Naive thymus-derived CD4-positive, alpha-beta T cell (primary cell): ENCODE results near the gene NR2C1. TPM values are rescaled to one million over a fixed set of nuclear protein-coding genes. Genes with fewer than 3 reads are reported as not detected.
"Not testable (repeated sequence)": the region's sequence is repeated elsewhere in the genome, so short reads cannot be mapped to it uniquely, and the experiment has no call there.

Source experiments
- ATAC-seq: fragments of 150-1000 bp; cut with Tn5 transposase; 2 replicates; pipeline ENCODE4 v1.10.0; 2021; ENCODE audit warnings: mild to moderate bottlenecking, moderate library complexity
- CTCF ChIA-PET: fragments of 350-600 bp; sonication (Branson Sonifier 250); formaldehyde crosslinking; loops from one replicate; lab custom pipeline; 2021; ENCODE audit warnings: antibody characterized with exemption; lab: Charles Lee
- POLR2A ChIA-PET: fragments of 350-600 bp; sonication (Branson Sonifier 250); formaldehyde crosslinking; loops from one replicate; lab custom pipeline; 2021; ENCODE audit warnings: antibody characterized with exemption, inconsistent platforms; lab: Charles Lee
- DNase-seq, 9 donors: peaks; one replicate each; pipeline versions ENCODE4 v3.0.0 to v3.0.0-alpha.2; 2020 to 2022; ENCODE audit warnings: mixed read lengths in 1 of 9
- H3K27ac ChIP-seq: one replicate; pipeline ENCODE4 v1.7.0; 2013; ENCODE audit warnings: mild to moderate bottlenecking, low read depth, low read length, moderate library complexity
- H3K27me3 ChIP-seq, 2 donors: one replicate each; pipeline ENCODE4 v1.7.0; 2013; ENCODE audit warnings: low read length in 2 of 2, mild to moderate bottlenecking in 2 of 2, moderate library complexity in 2 of 2; ENCODE audit not compliant: control insufficient read depth in 2 of 2, insufficient read depth in 2 of 2
- H3K36me3 ChIP-seq, 3 experiments: 1 replicate in 2 of 3; 2 replicates in 1 of 3; pipeline ENCODE4 v1.7.0; 2013; ENCODE audit warnings: low read length in 3 of 3, mild to moderate bottlenecking in 3 of 3, moderate library complexity in 1 of 3; ENCODE audit not compliant: insufficient read depth in 3 of 3, control insufficient read depth in 2 of 3
- H3K4me1 ChIP-seq, 2 donors: one replicate each; pipeline ENCODE4 v1.7.0; 2013; ENCODE audit warnings: low read length in 2 of 2, mild to moderate bottlenecking in 2 of 2, moderate library complexity in 1 of 2; ENCODE audit not compliant: control insufficient read depth in 2 of 2, insufficient read depth in 2 of 2
- H3K4me3 ChIP-seq: 2 replicates; pipeline ENCODE4 v1.7.0; 2013; ENCODE audit warnings: mild to moderate bottlenecking, low read length
- H3K9me3 ChIP-seq, 3 experiments: 1 replicate in 2 of 3; 2 replicates in 1 of 3; pipeline ENCODE4 v1.7.0; 2013; ENCODE audit warnings: low read length in 3 of 3; ENCODE audit not compliant: control insufficient read depth in 2 of 3
- H3K27ac Mint-ChIP-seq, 9 donors: one replicate each; pipeline ENCODE4 v1.8.0; 2020 to 2022; ENCODE audit warnings: mixed read lengths in 9 of 9, mild to moderate bottlenecking in 8 of 9, moderate library complexity in 5 of 9, inconsistent platforms in 2 of 9
- H3K27me3 Mint-ChIP-seq, 5 donors: one replicate each; pipeline ENCODE4 v1.8.0; 2021 to 2022; ENCODE audit warnings: mixed read lengths in 5 of 5, mild to moderate bottlenecking in 1 of 5
- H3K36me3 Mint-ChIP-seq, 5 donors: one replicate each; pipeline ENCODE4 v1.8.0; 2020 to 2022; ENCODE audit warnings: mixed read lengths in 5 of 5, mild to moderate bottlenecking in 3 of 5, inconsistent platforms in 1 of 5
- H3K4me1 Mint-ChIP-seq, 7 donors: one replicate each; pipeline ENCODE4 v1.8.0; 2020 to 2022; ENCODE audit warnings: mixed read lengths in 7 of 7, mild to moderate bottlenecking in 3 of 7, inconsistent platforms in 1 of 7
- H3K4me3 Mint-ChIP-seq, 10 donors: one replicate each; pipeline ENCODE4 v1.8.0; 2020 to 2022; ENCODE audit warnings: mild to moderate bottlenecking in 10 of 10, mixed read lengths in 10 of 10, moderate library complexity in 6 of 10, inconsistent platforms in 2 of 10
- H3K9me3 Mint-ChIP-seq, 11 donors: one replicate each; pipeline ENCODE4 v1.8.0; 2020 to 2022; ENCODE audit warnings: mixed read lengths in 11 of 11, mild to moderate bottlenecking in 4 of 11, inconsistent platforms in 1 of 11, moderate library complexity in 1 of 11
- intact Hi-C, 2 donors: fragments of 100-400 bp; cut with micrococcal nuclease; formaldehyde crosslinking; loops; one replicate each; pipeline ENCODE4 v1.15.1; 2023
- polyA plus RNA-seq, 2 donors: library from polyadenylated mRNA; unstranded; fragments of 300-500 nt; fragmentation: Illumina TruSeq; gene quantifications; one replicate each; pipeline ENCODE4 v1.2.3, GENCODE V29; 2021
- total RNA-seq, 6 experiments: library from RNA in 5 of 6; stranded (reverse) in 5 of 6; gene quantifications; 1 replicate in 5 of 6; 2 replicates in 1 of 6; pipeline ENCODE4 v1.2.3 and lab custom pipeline; 2021 to 2026

Gene NR2C1
- total and polyA plus RNA-seq, 7 experiments from 2014 or later = 12.5 to 66.8 (median 40.1) TPM

GRCh38 chr12:95095866-95096265 is 22.4 kb upstream of the NR2C1 start:
- ATAC-seq, H3K27me3 Mint-ChIP-seq, CTCF ChIA-PET, H3K27me3 ChIP-seq, H3K27ac Mint-ChIP-seq, H3K4me1 Mint-ChIP-seq, POLR2A ChIA-PET, intact Hi-C loops, H3K4me1 ChIP-seq, H3K4me3 Mint-ChIP-seq, H3K36me3 ChIP-seq, H3K27ac ChIP-seq, DNase-seq, H3K4me3 ChIP-seq, H3K36me3 Mint-ChIP-seq, H3K9me3 ChIP-seq, H3K9me3 Mint-ChIP-seq: not testable (repeated sequence)

- Mint-ChIP-seq H3K27ac (no peak overlapping the region), H3K36me3 (peaks cover 0 to 9% (median 5%) of the 10 kb centered on the region in 5 donors), H3K27me3 (peaks cover 0 to 11% (median 5%) of the 10 kb centered on the region in 5 donors), H3K9me3 (no peaks in the 10 kb centered on the region), H3K4me1 (no peaks in the 10 kb centered on the region), H3K4me3 (no peak overlapping the region)
- ChIA-PET CTCF (no interaction called here), POLR2A (no interaction called here)
- H3K27ac ChIP-seq = no peak overlapping the region
- no peaks in the 10 kb centered on the region for H3K27me3 ChIP-seq
- no peaks in the 10 kb centered on the region for H3K36me3 ChIP-seq
- no peaks in the 10 kb centered on the region for H3K4me1 ChIP-seq
- H3K4me3 ChIP-seq = no peak overlapping the region
- intact Hi-C loops = no loop called here
- ATAC-seq = no peak
- DNase-seq = no peak
- H3K9me3 ChIP-seq = no peaks in the 10 kb centered on the region
Observed at GRCh38 chr12:95089462-95089861, 16.0 kb upstream of the NR2C1 start.

GRCh38 chr12:95088379-95088778 is 15.0 kb upstream of the NR2C1 start:
- no peak overlapping the region for H3K4me3 ChIP-seq
- H3K27ac ChIP-seq = no peak overlapping the region
- Mint-ChIP-seq H3K27me3 (peaks cover 0 to 12% (median 5%) of the 10 kb centered on the region in 5 donors), H3K4me3 (no peak overlapping the region), H3K9me3 (no peaks in the 10 kb centered on the region), H3K27ac (no peak overlapping the region), H3K36me3 (peaks cover 0 to 9% (median 5%) of the 10 kb centered on the region in 5 donors), H3K4me1 (no peaks in the 10 kb centered on the region)
- no peaks in the 10 kb centered on the region for H3K36me3 ChIP-seq
- ChIA-PET POLR2A (no interaction called here), CTCF (no interaction called here)
- intact Hi-C loops = no loop called here
- H3K4me1 ChIP-seq = no peaks in the 10 kb centered on the region
- H3K9me3 ChIP-seq = no peaks in the 10 kb centered on the region
- no peaks in the 10 kb centered on the region for H3K27me3 ChIP-seq
- DNase-seq (no peak), ATAC-seq (no peak)

GRCh38 chr12:95085612-95086011 is 12.2 kb upstream of the NR2C1 start:
- ChIA-PET POLR2A (interaction anchor here (0.7 kb wide), 1 partner anchor 854 kb away, joined by 4 read pairs; no protein-coding TSS in a partner anchor), CTCF (interaction anchor here (0.7 kb wide), 1 partner anchor 807 kb away, joined by 3 read pairs; no protein-coding TSS in a partner anchor)

GRCh38 chr12:95083938-95084337 is 10.5 kb upstream of the NR2C1 start:
- Histone ChIP-seq H3K27me3 (no peaks in the 10 kb centered on the region), H3K27ac (no peak overlapping the region), H3K4me3 (no peak overlapping the region), H3K4me1 (no peaks in the 10 kb centered on the region), H3K36me3 (no peaks in the 10 kb centered on the region), H3K9me3 (no peaks in the 10 kb centered on the region)
- Mint-ChIP-seq H3K27me3 (peaks cover 0 to 12% (median 0%) of the 10 kb centered on the region in 5 donors), H3K36me3 (no peaks in the 10 kb centered on the region), H3K4me3 (no peak overlapping the region), H3K9me3 (no peaks in the 10 kb centered on the region), H3K27ac (no peak overlapping the region), H3K4me1 (no peaks in the 10 kb centered on the region)
- no peak for DNase-seq
- ChIA-PET CTCF (interaction anchor here (1.0 kb wide), 1 partner anchor 10 kb away, joined by 4 read pairs; the partner anchor contains the start of gene NR2C1), POLR2A (interaction anchor here (1.3 kb wide), 1 partner anchor 10 kb away, joined by 4 read pairs; the partner anchor contains the start of gene NR2C1)
- intact Hi-C loops = no loop called here
- no peak for ATAC-seq

More at GRCh38 chr12:95085612-95086011, 12.2 kb upstream of the NR2C1 start:
- H3K36me3 Mint-ChIP-seq = peaks cover 0 to 9% (median 4%) of the 10 kb centered on the region in 5 donors
- Histone ChIP-seq H3K27me3 (no peaks in the 10 kb centered on the region), H3K4me1 (no peaks in the 10 kb centered on the region), H3K4me3 (no peak overlapping the region), H3K36me3 (no peaks in the 10 kb centered on the region), H3K9me3 (no peaks in the 10 kb centered on the region), H3K27ac (no peak overlapping the region)
- ATAC-seq (no peak), DNase-seq (no peak)
- no peaks in the 10 kb centered on the region for H3K9me3 Mint-ChIP-seq
- intact Hi-C loops = no loop called here
- H3K27ac Mint-ChIP-seq = no peak overlapping the region
- H3K4me3 Mint-ChIP-seq = no peak overlapping the region
- no peaks in the 10 kb centered on the region for H3K4me1 Mint-ChIP-seq
- H3K27me3 Mint-ChIP-seq = peaks cover 0 to 12% (median 5%) of the 10 kb centered on the region in 5 donors

- ChIA-PET POLR2A (interaction anchor here (0.5 to 1.3 kb wide), 2 partner anchors 10 to 1673 kb away, joined by 3 to 4 read pairs; partner anchors contain the start of gene NR2C1), CTCF (interaction anchor here (1.0 kb wide), 1 partner anchor 10 kb away, joined by 4 read pairs; the partner anchor contains the start of gene NR2C1)
- Histone ChIP-seq H3K4me1 (no peaks in the 10 kb centered on the region), H3K4me3 (no peak overlapping the region), H3K27me3 (no peaks in the 10 kb centered on the region), H3K27ac (no peak overlapping the region), H3K36me3 (no peaks in the 10 kb centered on the region), H3K9me3 (no peaks in the 10 kb centered on the region)
- intact Hi-C loops = no loop called here
- no peaks in the 10 kb centered on the region for H3K9me3 Mint-ChIP-seq
- no peak overlapping the region for H3K4me3 Mint-ChIP-seq
- DNase-seq (no peak), ATAC-seq (no peak)
- H3K27ac Mint-ChIP-seq = no peak overlapping the region
- H3K27me3 Mint-ChIP-seq = peaks cover 0 to 10% (median 0%) of the 10 kb centered on the region in 5 donors
- H3K36me3 Mint-ChIP-seq = no peaks in the 10 kb centered on the region
- no peaks in the 10 kb centered on the region for H3K4me1 Mint-ChIP-seq
Observed at GRCh38 chr12:95083471-95083870, 10.1 kb upstream of the NR2C1 start.

GRCh38 chr12:95077341-95077740 is 3.9 kb upstream of the NR2C1 start:
- Histone ChIP-seq H3K9me3 (no peaks in the 10 kb centered on the region), H3K4me1 (peaks cover 0 to 5% of the 10 kb centered on the region in 2 donors), H3K36me3 (peaks cover 0 to 6% (median 0%) of the 10 kb centered on the region in 3 experiments), H3K4me3 (no peak overlapping the region), H3K27me3 (no peaks in the 10 kb centered on the region), H3K27ac (no peak overlapping the region)
- DNase-seq = no peak
- Mint-ChIP-seq H3K36me3 (no peaks in the 10 kb centered on the region), H3K27ac (peak overlapping the region in 1 of 9 donors; percentile 76), H3K4me1 (peaks cover 0 to 13% (median 10%) of the 10 kb centered on the region in 7 donors), H3K27me3 (peaks cover 0 to 8% (median 0%) of the 10 kb centered on the region in 5 donors), H3K4me3 (no peak overlapping the region), H3K9me3 (no peaks in the 10 kb centered on the region)
- intact Hi-C loops = no loop called here
- POLR2A ChIA-PET = no interaction called here
- CTCF ChIA-PET = interaction anchor here (0.6 to 1.4 kb wide), 2 partner anchors 11 to 95 kb away, joined by 3 read pairs; no protein-coding TSS in a partner anchor
- ATAC-seq = no peak
